SKM-1 (cell line): ENCODE measurements around the gene KIRREL3.

Experiments used
- DNase-seq: peaks from one replicate; lab custom pipeline; 2025; ENCODE audit not compliant: unreplicated experiment; lab: John Stamatoyannopoulos, UW

Gene KIRREL3

DNA sequence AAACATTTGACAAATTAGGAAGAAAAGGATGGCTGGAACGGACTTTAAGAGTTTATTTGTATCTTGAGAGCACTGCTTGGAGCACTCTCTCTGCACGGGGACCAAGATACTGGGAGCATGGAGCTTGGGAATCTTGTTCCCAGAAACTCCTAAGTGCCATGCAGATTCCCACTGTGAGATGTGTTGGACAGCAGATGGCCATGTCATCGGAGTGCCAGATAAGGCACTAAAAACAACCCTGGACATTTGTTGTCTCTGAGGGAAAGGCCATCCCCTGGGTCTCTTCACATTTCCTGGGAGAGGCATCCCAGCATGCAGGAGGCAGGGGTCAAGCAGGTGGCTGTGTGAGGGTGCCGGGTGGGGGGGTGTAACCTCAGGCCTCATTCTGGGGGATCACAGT is 2.9 kb downstream of the KIRREL3 start:
- DNase-seq = no peak

GRCh38 chr11:126997196-126997595 is 3.4 kb downstream of the KIRREL3 start:
- DNase-seq = no peak

- no peak for DNase-seq
Observed at GRCh38 chr11:126996036-126996804, 4.3 kb downstream of the KIRREL3 start.

GRCh38 chr11:126993599-126993998 is 7.0 kb downstream of the KIRREL3 start:
- no peak for DNase-seq

- DNase-seq = no peak
Observed at GRCh38 chr11:126992804-126993111, 7.8 kb downstream of the KIRREL3 start.

GRCh38 chr11:126992065-126992803 is 8.3 kb downstream of the KIRREL3 start:
- DNase-seq = no peak

DNA sequence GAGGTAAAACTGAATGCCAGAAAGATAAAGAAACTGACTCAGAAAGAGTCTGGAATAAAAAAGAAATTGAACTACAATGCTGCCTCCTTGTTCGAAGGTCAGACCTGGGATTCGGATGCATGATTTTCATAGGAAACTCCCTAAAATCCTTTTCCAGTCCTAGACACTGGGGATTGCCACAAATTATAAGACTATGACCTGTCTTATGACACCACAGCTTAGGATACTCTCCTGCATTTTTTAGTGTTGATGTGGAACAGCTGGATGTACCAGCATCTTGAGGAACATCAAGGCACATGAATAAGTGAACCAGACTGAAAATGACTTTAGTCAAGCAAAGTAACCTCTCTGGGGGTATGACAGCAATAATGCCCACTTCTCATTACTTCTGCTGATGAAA is 9.0 kb downstream of the KIRREL3 start:
- no peak for DNase-seq

- DNase-seq = no peak
Observed at GRCh38 chr11:126990716-126991480, 9.7 kb downstream of the KIRREL3 start.

- no peak for DNase-seq
Observed at GRCh38 chr11:126989942-126990715, 10.4 kb downstream of the KIRREL3 start.

- no peak for DNase-seq
Observed at GRCh38 chr11:126988655-126989054, 11.9 kb downstream of the KIRREL3 start.

DNA sequence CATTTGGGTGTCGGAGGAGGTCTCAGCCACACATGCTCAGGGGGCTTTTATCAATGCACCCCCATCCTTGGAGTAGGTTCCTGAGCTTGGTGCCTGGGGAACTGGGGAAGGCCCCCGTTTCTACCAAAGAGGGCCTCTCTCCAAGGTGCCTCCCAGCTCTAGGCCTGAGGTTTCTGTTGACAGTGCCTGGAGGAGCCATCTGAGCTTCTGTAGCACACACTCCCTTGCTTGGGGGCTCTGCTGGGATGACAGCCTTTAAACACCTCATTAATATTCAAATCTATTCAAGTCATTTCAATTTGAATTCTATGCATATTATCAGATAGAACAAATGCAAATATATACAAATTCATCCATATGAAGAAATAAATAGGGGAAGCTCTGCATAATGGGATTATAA is 18.9 kb downstream of the KIRREL3 start:
- no peak for DNase-seq

DNA sequence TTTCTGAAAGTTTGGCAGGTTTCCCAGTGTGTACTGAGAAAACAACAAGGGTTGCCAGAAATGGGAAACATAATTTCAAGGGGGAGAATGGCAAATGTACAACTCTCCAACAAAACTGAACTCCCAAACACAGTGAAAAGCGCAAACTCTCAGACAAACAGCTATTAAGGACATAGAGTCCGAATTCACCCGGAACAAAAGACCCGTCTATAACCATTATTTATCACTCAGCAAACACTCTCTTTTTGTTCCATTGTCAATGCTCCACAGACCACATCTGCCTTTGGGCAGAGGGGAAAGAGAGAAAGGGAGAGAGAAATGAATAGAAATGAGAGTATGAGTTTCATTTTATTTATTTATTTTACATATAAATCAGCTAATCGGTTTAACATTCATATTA is 21.7 kb downstream of the KIRREL3 start:
- no peak for DNase-seq

- DNase-seq = no peak
Observed at GRCh38 chr11:126978165-126978564, 22.4 kb downstream of the KIRREL3 start.

DNA sequence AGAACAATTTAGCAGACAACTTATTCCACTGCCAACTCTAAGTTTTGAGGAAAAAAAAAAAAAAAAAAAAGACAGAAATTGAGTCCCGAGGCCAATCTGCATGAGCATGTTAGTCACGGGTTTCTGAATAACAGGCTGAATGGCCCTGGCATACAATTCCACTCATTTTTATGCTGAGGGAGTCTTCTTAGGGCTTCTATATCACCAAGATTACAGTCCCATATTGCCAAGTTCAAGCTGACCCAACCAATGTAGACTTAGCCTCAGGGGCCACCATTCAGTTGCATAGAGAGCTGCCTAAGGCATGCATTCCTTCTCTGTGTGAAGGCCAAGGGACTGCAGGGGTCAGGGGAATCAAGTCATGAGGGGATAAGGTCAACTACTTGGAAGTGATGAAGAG is 27.5 kb downstream of the KIRREL3 start:
- no peak for DNase-seq

GRCh38 chr11:126971305-126971704 is 29.3 kb downstream of the KIRREL3 start:
- no peak for DNase-seq

DNA sequence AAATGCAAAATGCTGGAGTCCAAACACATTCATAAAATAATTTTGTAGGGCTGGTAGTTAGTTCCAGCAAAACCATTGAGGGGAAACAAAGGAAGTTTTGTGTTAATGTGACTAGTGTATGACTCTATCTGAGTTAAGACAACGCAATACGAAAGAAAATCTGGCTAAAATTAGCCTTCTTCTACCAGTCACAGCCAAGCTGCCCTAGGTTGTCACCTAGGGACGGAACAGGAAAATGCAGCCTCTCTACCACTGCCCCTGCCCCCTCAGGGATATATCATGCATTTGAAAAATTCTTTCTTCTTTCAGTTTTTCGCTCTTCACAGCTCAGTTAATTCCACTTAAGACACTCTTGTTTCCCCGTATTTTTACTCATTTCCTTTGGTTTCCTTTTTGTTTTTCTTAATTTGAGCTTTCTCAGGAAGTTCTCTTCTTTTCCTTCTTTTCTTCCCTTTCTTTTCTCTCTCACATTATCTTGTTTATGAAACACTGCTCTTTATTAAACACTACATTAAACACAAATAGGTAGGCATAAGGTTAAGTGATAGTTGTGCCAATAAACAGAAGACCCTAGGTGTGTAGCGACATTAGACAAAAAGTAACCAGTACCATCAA is 30.6 kb downstream of the KIRREL3 start:
- no peak for DNase-seq

DNA sequence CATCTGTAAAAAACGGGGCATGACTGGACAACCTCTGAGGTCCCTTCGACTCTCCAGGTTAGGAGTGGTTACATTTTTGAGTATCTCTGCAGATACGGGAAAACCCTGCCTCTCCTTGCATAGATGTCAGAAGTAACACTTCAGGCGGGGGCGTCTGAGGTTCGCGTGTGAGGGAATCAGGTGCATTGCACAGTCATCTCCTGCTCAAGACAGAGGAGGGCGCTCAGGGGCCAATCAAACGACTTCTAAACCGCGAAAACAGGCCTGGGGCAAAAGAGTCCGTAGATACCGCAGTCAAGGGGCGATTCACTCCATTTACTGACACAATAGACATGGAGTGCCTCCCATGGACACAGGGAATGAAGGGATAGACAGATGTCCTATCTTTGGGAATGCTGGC is 31.7 kb downstream of the KIRREL3 start:
- no peak for DNase-seq

GRCh38 chr11:126965331-126965730 is 35.2 kb downstream of the KIRREL3 start:
- no peak for DNase-seq

DNA sequence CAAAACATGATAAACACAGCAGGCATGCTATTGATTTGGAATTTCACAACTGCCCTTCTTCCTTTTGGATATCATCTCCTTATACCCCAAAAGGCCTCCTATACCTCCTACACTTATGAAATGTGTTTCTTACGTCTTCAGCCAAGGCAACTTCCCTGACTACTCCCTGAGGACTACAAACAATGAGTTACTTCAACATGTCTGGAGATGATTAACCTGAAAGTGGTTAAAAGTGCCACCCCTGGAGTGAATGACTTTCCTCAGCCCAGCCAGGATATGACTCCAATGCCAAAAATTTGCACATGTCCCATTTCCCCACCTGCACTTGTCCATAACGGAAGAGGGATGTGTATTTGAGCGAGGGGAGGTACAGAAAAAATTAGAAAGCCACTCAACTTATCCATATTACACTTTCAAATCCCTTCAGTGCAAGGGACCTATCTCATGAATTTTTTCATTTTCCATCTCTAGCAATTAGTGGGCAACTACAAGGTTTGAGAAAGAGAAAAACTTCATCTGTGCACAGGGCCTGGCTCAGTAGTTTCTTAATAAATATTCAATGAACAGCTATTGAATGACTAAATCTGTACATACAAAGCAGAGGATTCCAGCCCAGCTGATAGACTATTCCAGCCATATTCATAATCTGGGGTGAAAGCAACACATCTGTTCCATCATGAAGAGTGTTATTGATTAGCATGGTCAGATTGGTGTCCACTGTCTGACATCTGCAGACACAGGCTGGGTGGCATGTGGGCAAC is 36.8 kb downstream of the KIRREL3 start:
- no peak for DNase-seq

GRCh38 chr11:126963115-126963514 is 37.5 kb downstream of the KIRREL3 start:
- no peak for DNase-seq
